ENCODE data around the gene ARSB.
"Not testable (repeated sequence)": the region's sequence is repeated elsewhere in the genome, so short reads cannot be mapped to it uniquely, and the experiment has no call there.

ARSB gene

GRCh38 chr5:78763659-78764189, 221.4 kb downstream of the ARSB start:
- Histone ChIP-seq H3K4me3 (replicated peaks; ENCODE audit: insufficient read depth, low read length) (no peak overlapping the region), H3K27ac (replicated peaks) (no peak overlapping the region), H3K27me3 (ENCODE audit: insufficient read depth, poor library complexity, severe bottlenecking) (no peaks in the 10 kb centered on the region)
- TF ChIP-seq GABPA (IDR thresholded peaks at IDR 0.05; ENCODE audit: low read depth) (no peak), SPI1 (IDR thresholded peaks at IDR 0.05; ENCODE audit: borderline replicate concordance, low read depth) (no peak), POLR2AphosphoS5 (IDR thresholded peaks at IDR 0.05; ENCODE audit: low read depth) (no peak)
- TF ChIP-seq, protein P1, sequence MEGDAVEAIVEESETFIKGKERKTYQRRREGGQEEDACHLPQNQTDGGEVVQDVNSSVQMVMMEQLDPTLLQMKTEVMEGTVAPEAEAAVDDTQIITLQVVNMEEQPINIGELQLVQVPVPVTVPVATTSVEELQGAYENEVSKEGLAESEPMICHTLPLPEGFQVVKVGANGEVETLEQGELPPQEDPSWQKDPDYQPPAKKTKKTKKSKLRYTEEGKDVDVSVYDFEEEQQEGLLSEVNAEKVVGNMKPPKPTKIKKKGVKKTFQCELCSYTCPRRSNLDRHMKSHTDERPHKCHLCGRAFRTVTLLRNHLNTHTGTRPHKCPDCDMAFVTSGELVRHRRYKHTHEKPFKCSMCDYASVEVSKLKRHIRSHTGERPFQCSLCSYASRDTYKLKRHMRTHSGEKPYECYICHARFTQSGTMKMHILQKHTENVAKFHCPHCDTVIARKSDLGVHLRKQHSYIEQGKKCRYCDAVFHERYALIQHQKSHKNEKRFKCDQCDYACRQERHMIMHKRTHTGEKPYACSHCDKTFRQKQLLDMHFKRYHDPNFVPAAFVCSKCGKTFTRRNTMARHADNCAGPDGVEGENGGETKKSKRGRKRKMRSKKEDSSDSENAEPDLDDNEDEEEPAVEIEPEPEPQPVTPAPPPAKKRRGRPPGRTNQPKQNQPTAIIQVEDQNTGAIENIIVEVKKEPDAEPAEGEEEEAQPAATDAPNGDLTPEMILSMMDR (IDR thresholded peaks at IDR 0.05; ENCODE audit: insufficient read depth, low read length), result no peak
- TF ChIP-seq, protein P2, sequence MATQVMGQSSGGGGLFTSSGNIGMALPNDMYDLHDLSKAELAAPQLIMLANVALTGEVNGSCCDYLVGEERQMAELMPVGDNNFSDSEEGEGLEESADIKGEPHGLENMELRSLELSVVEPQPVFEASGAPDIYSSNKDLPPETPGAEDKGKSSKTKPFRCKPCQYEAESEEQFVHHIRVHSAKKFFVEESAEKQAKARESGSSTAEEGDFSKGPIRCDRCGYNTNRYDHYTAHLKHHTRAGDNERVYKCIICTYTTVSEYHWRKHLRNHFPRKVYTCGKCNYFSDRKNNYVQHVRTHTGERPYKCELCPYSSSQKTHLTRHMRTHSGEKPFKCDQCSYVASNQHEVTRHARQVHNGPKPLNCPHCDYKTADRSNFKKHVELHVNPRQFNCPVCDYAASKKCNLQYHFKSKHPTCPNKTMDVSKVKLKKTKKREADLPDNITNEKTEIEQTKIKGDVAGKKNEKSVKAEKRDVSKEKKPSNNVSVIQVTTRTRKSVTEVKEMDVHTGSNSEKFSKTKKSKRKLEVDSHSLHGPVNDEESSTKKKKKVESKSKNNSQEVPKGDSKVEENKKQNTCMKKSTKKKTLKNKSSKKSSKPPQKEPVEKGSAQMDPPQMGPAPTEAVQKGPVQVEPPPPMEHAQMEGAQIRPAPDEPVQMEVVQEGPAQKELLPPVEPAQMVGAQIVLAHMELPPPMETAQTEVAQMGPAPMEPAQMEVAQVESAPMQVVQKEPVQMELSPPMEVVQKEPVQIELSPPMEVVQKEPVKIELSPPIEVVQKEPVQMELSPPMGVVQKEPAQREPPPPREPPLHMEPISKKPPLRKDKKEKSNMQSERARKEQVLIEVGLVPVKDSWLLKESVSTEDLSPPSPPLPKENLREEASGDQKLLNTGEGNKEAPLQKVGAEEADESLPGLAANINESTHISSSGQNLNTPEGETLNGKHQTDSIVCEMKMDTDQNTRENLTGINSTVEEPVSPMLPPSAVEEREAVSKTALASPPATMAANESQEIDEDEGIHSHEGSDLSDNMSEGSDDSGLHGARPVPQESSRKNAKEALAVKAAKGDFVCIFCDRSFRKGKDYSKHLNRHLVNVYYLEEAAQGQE (IDR thresholded peaks at IDR 0.05; ENCODE audit: insufficient replicate concordance, low read depth), result no peak
- DNase-seq (ENCODE audit: low read depth in 1 of 2, low spot score in 1 of 2), result no peak

DNA sequence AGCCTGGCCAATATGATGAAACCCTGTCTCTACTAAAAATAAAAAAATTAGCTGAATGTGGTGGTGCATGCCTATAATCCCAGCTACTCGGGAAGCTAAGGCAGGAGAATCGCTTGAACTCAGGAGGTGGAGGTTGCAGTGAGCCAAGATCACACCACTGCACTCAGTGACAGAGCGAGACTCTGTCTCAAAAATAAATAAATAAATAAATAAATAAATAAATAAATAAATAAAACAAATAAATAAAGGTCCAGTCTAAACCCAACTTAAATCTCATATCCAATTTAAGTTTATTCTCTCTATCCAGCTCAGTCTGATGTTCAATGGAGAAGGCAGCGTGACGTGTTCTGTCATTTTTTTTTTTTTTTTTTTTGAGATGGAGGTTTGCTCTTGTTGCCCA, 222.4 kb downstream of the ARSB start:
- not testable (repeated sequence) for H3K4me3 ChIP-seq (replicated peaks; ENCODE audit: insufficient read depth, low read length); H3K27me3 ChIP-seq (ENCODE audit: insufficient read depth, poor library complexity, severe bottlenecking)

GRCh38 chr5:78761840-78762239, 223.3 kb downstream of the ARSB start:
- H3K27me3 ChIP-seq (ENCODE audit: insufficient read depth, poor library complexity, severe bottlenecking), result no peaks in the 10 kb centered on the region
- no peak overlapping the region for H3K4me3 ChIP-seq (replicated peaks; ENCODE audit: insufficient read depth, low read length)
- peak in 1 of 2 experiments; percentile 10 for DNase-seq (ENCODE audit: low read depth in 1 of 2, low spot score in 1 of 2)
- no peak overlapping the region for H3K27ac ChIP-seq (replicated peaks)
- TF ChIP-seq SPI1 (IDR thresholded peaks at IDR 0.05; ENCODE audit: borderline replicate concordance, low read depth) (no peak), POLR2AphosphoS5 (IDR thresholded peaks at IDR 0.05; ENCODE audit: low read depth) (no peak), GABPA (IDR thresholded peaks at IDR 0.05; ENCODE audit: low read depth) (no peak)
- TF ChIP-seq, protein P1 (IDR thresholded peaks at IDR 0.05; ENCODE audit: insufficient read depth, low read length), result no peak
- TF ChIP-seq, protein P2 (IDR thresholded peaks at IDR 0.05; ENCODE audit: insufficient replicate concordance, low read depth), result no peak

More for the DNA sequence above, 222.4 kb downstream of the ARSB start:
- DNase-seq (ENCODE audit: low read depth in 1 of 2, low spot score in 1 of 2); H3K27ac ChIP-seq (replicated peaks): not testable (repeated sequence)

- Histone ChIP-seq H3K27me3 (ENCODE audit: insufficient read depth, poor library complexity, severe bottlenecking) (no peaks in the 10 kb centered on the region), H3K27ac (replicated peaks) (no peak overlapping the region), H3K4me3 (replicated peaks; ENCODE audit: insufficient read depth, low read length) (no peak overlapping the region)
- DNase-seq (ENCODE audit: low read depth in 1 of 2, low spot score in 1 of 2), result no peak
- TF ChIP-seq GABPA (IDR thresholded peaks at IDR 0.05; ENCODE audit: low read depth) (no peak), POLR2AphosphoS5 (IDR thresholded peaks at IDR 0.05; ENCODE audit: low read depth) (no peak), SPI1 (IDR thresholded peaks at IDR 0.05; ENCODE audit: borderline replicate concordance, low read depth) (no peak)
- TF ChIP-seq, protein P1 (IDR thresholded peaks at IDR 0.05; ENCODE audit: insufficient read depth, low read length), result no peak
- TF ChIP-seq, protein P2 (IDR thresholded peaks at IDR 0.05; ENCODE audit: insufficient replicate concordance, low read depth), result no peak
Measured at GRCh38 chr5:78760770-78761169, 224.3 kb downstream of the ARSB start.
